ENCODE results near the gene PRICKLE2.

The PRICKLE2 gene

DNA sequence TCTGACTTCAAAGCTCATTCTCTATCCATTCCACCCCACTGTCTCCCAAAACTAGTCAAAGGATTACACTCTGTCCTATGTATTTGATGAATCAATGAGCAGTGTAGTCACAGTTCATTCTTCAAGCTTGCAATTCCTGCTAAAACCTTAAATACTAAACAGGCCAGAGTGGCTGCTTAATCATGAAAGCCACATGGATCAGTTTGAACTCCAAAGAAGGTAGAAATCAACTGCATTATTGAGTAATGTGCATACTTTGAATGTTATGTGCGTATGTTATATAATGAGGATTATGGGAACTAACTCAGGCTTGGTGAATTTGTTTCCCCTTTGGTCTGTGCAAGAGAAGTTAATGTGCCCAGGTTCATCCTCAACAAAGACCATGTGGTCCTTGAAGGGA lies 45.4 kb downstream of the PRICKLE2 start:
- TF ChIP-seq, protein P1, sequence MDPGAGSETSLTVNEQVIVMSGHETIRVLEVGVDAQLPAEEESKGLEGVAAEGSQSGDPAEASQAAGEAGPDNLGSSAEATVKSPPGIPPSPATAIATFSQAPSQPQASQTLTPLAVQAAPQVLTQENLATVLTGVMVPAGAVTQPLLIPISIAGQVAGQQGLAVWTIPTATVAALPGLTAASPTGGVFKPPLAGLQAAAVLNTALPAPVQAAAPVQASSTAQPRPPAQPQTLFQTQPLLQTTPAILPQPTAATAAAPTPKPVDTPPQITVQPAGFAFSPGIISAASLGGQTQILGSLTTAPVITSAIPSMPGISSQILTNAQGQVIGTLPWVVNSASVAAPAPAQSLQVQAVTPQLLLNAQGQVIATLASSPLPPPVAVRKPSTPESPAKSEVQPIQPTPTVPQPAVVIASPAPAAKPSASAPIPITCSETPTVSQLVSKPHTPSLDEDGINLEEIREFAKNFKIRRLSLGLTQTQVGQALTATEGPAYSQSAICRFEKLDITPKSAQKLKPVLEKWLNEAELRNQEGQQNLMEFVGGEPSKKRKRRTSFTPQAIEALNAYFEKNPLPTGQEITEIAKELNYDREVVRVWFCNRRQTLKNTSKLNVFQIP (CRISPR knock-in tag; IDR thresholded peaks at IDR 0.05; ENCODE audit: borderline replicate concordance, low read depth) = no peak
- TF ChIP-seq PPARA (CRISPR knock-in tag; IDR thresholded peaks at IDR 0.05; ENCODE audit: borderline replicate concordance) = no peak
- TF ChIP-seq, protein P2, sequence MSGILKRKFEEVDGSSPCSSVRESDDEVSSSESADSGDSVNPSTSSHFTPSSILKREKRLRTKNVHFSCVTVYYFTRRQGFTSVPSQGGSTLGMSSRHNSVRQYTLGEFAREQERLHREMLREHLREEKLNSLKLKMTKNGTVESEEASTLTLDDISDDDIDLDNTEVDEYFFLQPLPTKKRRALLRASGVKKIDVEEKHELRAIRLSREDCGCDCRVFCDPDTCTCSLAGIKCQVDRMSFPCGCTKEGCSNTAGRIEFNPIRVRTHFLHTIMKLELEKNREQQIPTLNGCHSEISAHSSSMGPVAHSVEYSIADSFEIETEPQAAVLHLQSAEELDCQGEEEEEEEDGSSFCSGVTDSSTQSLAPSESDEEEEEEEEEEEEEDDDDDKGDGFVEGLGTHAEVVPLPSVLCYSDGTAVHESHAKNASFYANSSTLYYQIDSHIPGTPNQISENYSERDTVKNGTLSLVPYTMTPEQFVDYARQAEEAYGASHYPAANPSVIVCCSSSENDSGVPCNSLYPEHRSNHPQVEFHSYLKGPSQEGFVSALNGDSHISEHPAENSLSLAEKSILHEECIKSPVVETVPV (CRISPR knock-in tag; IDR thresholded peaks at IDR 0.05) = no peak
- no peak for TF ChIP-seq ZNF565 (CRISPR knock-in tag; conservative IDR thresholded peaks at IDR 0.05; ENCODE audit: low read depth)
- no peak for TF ChIP-seq TSHZ2 (CRISPR knock-in tag; IDR thresholded peaks at IDR 0.05)
- no peak for TF ChIP-seq ZC3H10 (CRISPR knock-in tag; IDR thresholded peaks at IDR 0.05)
- TF ChIP-seq CSDC2 (CRISPR knock-in tag; IDR thresholded peaks at IDR 0.05) = no peak
- TF ChIP-seq ZFP3 (CRISPR knock-in tag; IDR thresholded peaks at IDR 0.05) = no peak
- no peak for TF ChIP-seq ZNF70 (CRISPR knock-in tag; IDR thresholded peaks at IDR 0.05)
- TF ChIP-seq CREB5 (CRISPR knock-in tag; IDR thresholded peaks at IDR 0.05; ENCODE audit: low read depth) = no peak
- TF ChIP-seq TCF4 (CRISPR knock-in tag; IDR thresholded peaks at IDR 0.05; ENCODE audit: borderline replicate concordance) = no peak
- no peak for TF ChIP-seq GLIS3 (CRISPR knock-in tag; IDR thresholded peaks at IDR 0.05)
- no peak for ATAC-seq

- no peak for ATAC-seq
- TF ChIP-seq BACH2 (CRISPR knock-in tag; IDR thresholded peaks at IDR 0.05; ENCODE audit: borderline replicate concordance) = no peak
- no peak for TF ChIP-seq TSHZ2 (CRISPR knock-in tag; IDR thresholded peaks at IDR 0.05)
- TF ChIP-seq, protein P2 (CRISPR knock-in tag; IDR thresholded peaks at IDR 0.05) = no peak
- TF ChIP-seq CREB5 (CRISPR knock-in tag; IDR thresholded peaks at IDR 0.05; ENCODE audit: low read depth) = no peak
- TF ChIP-seq OSR1 (CRISPR knock-in tag; IDR thresholded peaks at IDR 0.05) = no peak
These were observed 46.0 kb downstream of the PRICKLE2 start for GRCh38 chr3:64179249-64179648.

- no peak for ATAC-seq
- TF ChIP-seq PPARA (CRISPR knock-in tag; IDR thresholded peaks at IDR 0.05; ENCODE audit: borderline replicate concordance) = no peak
- TF ChIP-seq TSHZ2 (CRISPR knock-in tag; IDR thresholded peaks at IDR 0.05) = no peak
- TF ChIP-seq CREB5 (CRISPR knock-in tag; IDR thresholded peaks at IDR 0.05; ENCODE audit: low read depth) = no peak
- TF ChIP-seq TCF4 (CRISPR knock-in tag; IDR thresholded peaks at IDR 0.05; ENCODE audit: borderline replicate concordance) = no peak
- TF ChIP-seq ARNTL (CRISPR knock-in tag; IDR thresholded peaks at IDR 0.05; ENCODE audit: borderline replicate concordance, low read depth) = no peak
- no peak for TF ChIP-seq ZNF70 (CRISPR knock-in tag; IDR thresholded peaks at IDR 0.05)
- TF ChIP-seq CSDC2 (CRISPR knock-in tag; IDR thresholded peaks at IDR 0.05) = no peak
- TF ChIP-seq GLIS3 (CRISPR knock-in tag; IDR thresholded peaks at IDR 0.05) = no peak
- TF ChIP-seq ZC3H10 (CRISPR knock-in tag; IDR thresholded peaks at IDR 0.05) = no peak
These were observed 46.8 kb downstream of the PRICKLE2 start for GRCh38 chr3:64178419-64178818.

Measured in SK-N-SH treated with all-trans-retinoic acid at 6 μM for 48 hours (cell line).